Transverse colon (tissue), 4 donors: ENCODE results near the gene RAB6B. TPM values are rescaled to one million over a fixed set of nuclear protein-coding genes. Genes with fewer than 3 reads are reported as not detected.
"Not testable (repeated sequence)": the region's sequence is repeated elsewhere in the genome, so short reads cannot be mapped to it uniquely, and the experiment has no call there.

Experiments used
- DNase-seq: peaks from one replicate; pipeline ENCODE4 v3.0.0-alpha.2; 2019
- H3K27ac ChIP-seq, 4 donors: fragments of 200-600 bp; sonication (generic); 2 replicates each; pipeline ENCODE4 v1.5.1; 2016 to 2018; ENCODE audit warnings: inconsistent platforms in 4 of 4
- H3K27me3 ChIP-seq: fragments of 200-600 bp; sonication (generic); 2 replicates; pipeline ENCODE4 v1.5.1; 2017; ENCODE audit warnings: inconsistent platforms
- H3K36me3 ChIP-seq, 4 donors: fragments of 200-600 bp; sonication (generic); 2 replicates each; pipeline ENCODE4 v1.5.1; 2017 to 2019; ENCODE audit warnings: inconsistent platforms in 4 of 4
- H3K4me1 ChIP-seq, 4 donors: fragments of 200-600 bp; sonication (generic); 2 replicates each; pipeline ENCODE4 v1.5.1; 2017 to 2020; ENCODE audit warnings: inconsistent platforms in 4 of 4
- H3K4me3 ChIP-seq, 4 donors: fragments of 200-600 bp; sonication (generic); 1 replicate in 1 of 4; 2 replicates in 3 of 4; pipeline versions ENCODE4 v1.5.1 to v1.6.1; 2017 to 2019; ENCODE audit warnings: inconsistent platforms in 4 of 4
- H3K9me3 ChIP-seq, 2 donors: fragments of 200-600 bp; sonication (generic); 2 replicates each; pipeline ENCODE4 v1.5.1; 2017 to 2019; ENCODE audit warnings: inconsistent platforms in 2 of 2
- EP300 ChIP-seq: sonication (generic); formaldehyde crosslinking; IDR thresholded peaks from one replicate; pipeline ENCODE4 v1.6.1; 2017; ENCODE audit warnings: antibody characterized with exemption, low read depth
- POLR2A ChIP-seq: fragments of 450-650 bp; IDR thresholded peaks from one replicate; pipeline ENCODE4 v1.6.1; 2016; ENCODE audit warnings: antibody characterized with exemption, mild to moderate bottlenecking, moderate library complexity
- POLR2AphosphoS5 ChIP-seq, 3 donors: sonication (generic); formaldehyde crosslinking; IDR thresholded peaks; one replicate each; pipeline ENCODE4 v1.6.1; 2016; ENCODE audit warnings: antibody characterized with exemption in 3 of 3
- WGBS, 2 donors: methylation state at CpG; one replicate each; pipeline ENCODE4 v1.1.5; 2018; ENCODE audit warnings: low coverage in 1 of 2; 5-methylcytosine and 5-hydroxymethylcytosine counted together
- in situ Hi-C, 4 donors: fragments of 200-750 bp; cut with MboI; loops; one replicate each; pipeline versions ENCODE4 v1.15.0 to v1.15.1; 2017; ENCODE audit warnings: low sequenced_read_pairs in 3 of 4, low pct_ligation_motif_present in 1 of 4, low pct_unique_long_range_greater_than_20kb in 1 of 4
- intact Hi-C: fragments of 100-400 bp; cut with DNase I; formaldehyde crosslinking; loops from one replicate; pipeline ENCODE4 v1.15.1; 2023; ENCODE audit warnings: low total_unique reads
- total RNA-seq, 4 donors: library from RNA; depleted of rRNA; stranded (reverse); fragments of >200 nt; gene quantifications; one replicate each; pipeline ENCODE4 v1.1.0, GENCODE V29; 2016
- TF ChIP-seq, protein P1 (sequence below), 5 experiments: fragments of 200-600 bp in 3 of 5; fragments of 450-650 bp in 2 of 5; sonication (generic) in 3 of 5; IDR thresholded peaks; 1 replicate in 2 of 5; 2 replicates in 3 of 5; pipeline ENCODE4 v1.5.1; 2016 to 2017; ENCODE audit warnings: antibody characterized with exemption in 5 of 5, inconsistent platforms in 3 of 5, mild to moderate bottlenecking in 2 of 5, moderate library complexity in 1 of 5

The RAB6B gene
- total RNA-seq, 4 donors from 2014 or later, result 1.2 to 4.8 (median 2.2) TPM

DNA sequence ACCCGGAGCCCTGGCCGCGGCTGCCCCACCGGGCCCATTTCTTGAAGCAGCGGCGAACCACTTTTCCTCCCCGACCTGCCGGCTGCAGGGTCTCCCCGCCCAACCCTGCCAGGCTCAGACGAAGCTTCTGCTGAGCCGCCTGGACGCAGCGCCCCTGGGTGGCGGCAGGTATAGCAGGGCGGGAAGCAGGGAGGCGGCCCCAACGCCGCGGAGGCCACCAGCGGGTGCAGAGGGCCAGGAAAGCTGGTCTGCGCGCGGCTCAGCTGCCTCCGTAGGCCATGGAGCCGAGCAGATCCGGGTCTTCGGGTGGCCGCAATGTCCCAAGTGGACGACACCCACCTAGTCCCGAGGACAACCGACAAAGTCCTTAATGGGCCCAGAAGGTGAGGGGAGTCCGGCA is 111.9 kb downstream of the RAB6B start:
- WGBS, 2 donors, result 81% methylated on average over 31 of the region's 32 CpGs; no CpG with 5 or more reads in 1 of the 2 donors
- in situ Hi-C loops, result no loop called here

DNA sequence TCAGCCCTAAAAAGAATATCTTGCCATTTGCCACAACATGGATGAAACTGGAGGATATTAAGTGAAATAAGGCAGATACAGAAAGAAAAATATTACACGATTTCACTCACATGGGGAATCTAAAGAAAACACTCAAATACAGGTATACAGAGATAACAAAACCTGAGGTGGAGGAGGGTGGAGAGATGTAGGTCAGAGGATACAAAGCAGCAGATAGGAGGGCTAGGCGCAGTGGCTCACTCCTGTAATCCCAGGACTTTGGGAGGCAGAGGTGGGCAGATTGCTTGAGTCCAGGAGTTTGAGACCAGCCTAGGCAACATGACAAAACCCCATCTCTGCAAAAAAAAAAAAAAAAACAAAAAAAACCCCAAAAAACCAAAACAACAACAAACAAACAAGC is 113.2 kb downstream of the RAB6B start:
- H3K36me3 ChIP-seq, result no peaks in the 10 kb centered on the region
- TF ChIP-seq, protein P1, sequence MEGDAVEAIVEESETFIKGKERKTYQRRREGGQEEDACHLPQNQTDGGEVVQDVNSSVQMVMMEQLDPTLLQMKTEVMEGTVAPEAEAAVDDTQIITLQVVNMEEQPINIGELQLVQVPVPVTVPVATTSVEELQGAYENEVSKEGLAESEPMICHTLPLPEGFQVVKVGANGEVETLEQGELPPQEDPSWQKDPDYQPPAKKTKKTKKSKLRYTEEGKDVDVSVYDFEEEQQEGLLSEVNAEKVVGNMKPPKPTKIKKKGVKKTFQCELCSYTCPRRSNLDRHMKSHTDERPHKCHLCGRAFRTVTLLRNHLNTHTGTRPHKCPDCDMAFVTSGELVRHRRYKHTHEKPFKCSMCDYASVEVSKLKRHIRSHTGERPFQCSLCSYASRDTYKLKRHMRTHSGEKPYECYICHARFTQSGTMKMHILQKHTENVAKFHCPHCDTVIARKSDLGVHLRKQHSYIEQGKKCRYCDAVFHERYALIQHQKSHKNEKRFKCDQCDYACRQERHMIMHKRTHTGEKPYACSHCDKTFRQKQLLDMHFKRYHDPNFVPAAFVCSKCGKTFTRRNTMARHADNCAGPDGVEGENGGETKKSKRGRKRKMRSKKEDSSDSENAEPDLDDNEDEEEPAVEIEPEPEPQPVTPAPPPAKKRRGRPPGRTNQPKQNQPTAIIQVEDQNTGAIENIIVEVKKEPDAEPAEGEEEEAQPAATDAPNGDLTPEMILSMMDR (IDR thresholded peaks at IDR 0.05), result no peak
- TF ChIP-seq POLR2AphosphoS5 (IDR thresholded peaks at IDR 0.05), result no peak
- TF ChIP-seq POLR2A, result no peak
- no peak for TF ChIP-seq EP300
- in situ Hi-C loops (no loop called here), intact Hi-C loops (no loop called here)
- no peak overlapping the region for H3K27ac ChIP-seq
- no peak overlapping the region for H3K4me3 ChIP-seq
- no peaks in the 10 kb centered on the region for H3K27me3 ChIP-seq
- WGBS, 2 donors, result 66 to 91% methylated on average over 2 of the region's 2 CpGs
- no peaks in the 10 kb centered on the region for H3K9me3 ChIP-seq
- no peak for DNase-seq
- H3K4me1 ChIP-seq, result no peaks in the 10 kb centered on the region

More for the DNA sequence above, 111.9 kb downstream of the RAB6B start:
- H3K9me3 ChIP-seq, result no peaks in the 10 kb centered on the region
- H3K4me1 ChIP-seq, result no peaks in the 10 kb centered on the region
- no peak for DNase-seq
- H3K4me3 ChIP-seq, result no peak overlapping the region
- intact Hi-C loops, result no loop called here
- TF ChIP-seq, protein P1 (IDR thresholded peaks at IDR 0.05), result no peak
- TF ChIP-seq POLR2A, result no peak
- TF ChIP-seq POLR2AphosphoS5 (IDR thresholded peaks at IDR 0.05), result no peak
- TF ChIP-seq EP300, result no peak
- H3K36me3 ChIP-seq, result no peaks in the 10 kb centered on the region
- H3K27ac ChIP-seq, result no peak overlapping the region
- no peaks in the 10 kb centered on the region for H3K27me3 ChIP-seq

DNA sequence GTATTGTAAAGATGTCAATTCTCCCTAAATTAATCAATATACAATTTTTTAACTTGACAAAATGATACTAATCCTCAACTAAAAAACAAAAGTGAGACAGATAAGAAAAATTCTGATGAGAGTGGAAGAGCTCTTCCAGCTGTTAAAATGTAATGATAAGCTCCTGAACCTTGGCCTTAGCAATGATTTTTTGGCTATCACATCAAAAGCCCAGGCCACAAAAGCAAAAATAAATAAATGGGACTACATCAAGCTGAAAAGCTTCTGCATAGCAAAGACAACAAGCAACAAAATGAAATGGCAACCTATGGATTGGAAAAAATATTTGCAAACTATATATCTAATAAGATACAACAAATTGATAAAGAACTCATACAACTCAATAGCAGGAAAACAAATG is 114.1 kb downstream of the RAB6B start:
- DNase-seq, result no peak
- H3K27me3 ChIP-seq, result no peaks in the 10 kb centered on the region
- no peak overlapping the region for H3K27ac ChIP-seq
- H3K4me3 ChIP-seq, result no peak overlapping the region
- intact Hi-C loops, result no loop called here
- TF ChIP-seq POLR2A, result no peak
- TF ChIP-seq EP300, result no peak
- TF ChIP-seq, protein P1 (IDR thresholded peaks at IDR 0.05), result no peak
- no peaks in the 10 kb centered on the region for H3K36me3 ChIP-seq
- in situ Hi-C loops, result no loop called here
- no peaks in the 10 kb centered on the region for H3K4me1 ChIP-seq
- no peaks in the 10 kb centered on the region for H3K9me3 ChIP-seq

DNA sequence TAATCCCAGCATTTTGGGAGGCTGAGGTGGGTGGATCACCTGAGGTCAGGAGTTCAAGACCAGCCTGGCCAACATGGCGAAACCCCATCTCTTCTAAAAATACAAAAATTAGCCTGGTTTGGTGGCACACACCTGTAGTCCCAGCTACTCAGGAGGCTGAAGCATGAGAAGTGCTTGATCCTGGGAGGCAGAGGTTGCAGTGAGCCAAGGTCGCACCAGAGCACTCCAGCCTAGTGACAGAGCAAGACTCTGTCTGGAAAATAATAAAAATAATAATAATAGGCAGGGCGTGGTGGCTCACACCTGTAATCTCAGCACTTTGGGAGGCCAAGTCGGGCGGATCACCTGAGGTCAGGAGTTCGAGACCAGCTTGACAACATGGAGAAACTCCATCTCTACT is 114.9 kb downstream of the RAB6B start:
- WGBS, 2 donors, result 87 to 88% methylated on average over 4 to 6 of the region's 6 CpGs

DNA sequence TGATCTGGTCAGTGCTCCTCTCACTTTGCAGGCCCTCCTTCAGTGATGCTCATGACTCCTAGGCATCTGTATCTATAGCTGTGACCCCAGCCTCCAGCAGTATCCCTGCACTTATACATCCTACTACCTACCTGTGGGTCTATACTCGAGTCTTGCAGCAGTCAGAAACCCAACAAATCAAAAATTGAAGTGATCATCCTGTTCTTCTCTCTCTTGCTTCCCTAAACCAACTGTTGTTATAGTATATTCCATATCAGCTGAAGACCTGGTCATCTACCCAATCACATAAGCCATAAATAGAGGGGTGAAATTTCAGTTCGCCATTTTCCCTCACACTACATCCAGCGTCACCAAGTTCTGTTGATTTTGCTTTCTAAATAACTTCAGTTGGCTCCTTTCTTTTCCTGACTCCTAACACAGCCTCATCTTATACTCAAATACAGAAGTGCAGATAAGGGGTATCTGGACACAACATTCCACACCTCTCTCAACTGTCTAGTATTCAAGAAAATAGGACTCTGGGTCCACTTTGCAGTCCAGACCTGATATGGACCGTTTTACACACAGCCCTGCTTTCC is 116.0 kb downstream of the RAB6B start:
- TF ChIP-seq POLR2A (no peak), EP300 (no peak), POLR2AphosphoS5 (IDR thresholded peaks at IDR 0.05) (no peak)
- TF ChIP-seq, protein P1 (IDR thresholded peaks at IDR 0.05), result no peak
- H3K9me3 ChIP-seq, result no peaks in the 10 kb centered on the region
- no peaks in the 10 kb centered on the region for H3K36me3 ChIP-seq
- H3K27ac ChIP-seq, result no peak overlapping the region
- no peak for DNase-seq
- intact Hi-C loops, result no loop called here
- no peak overlapping the region for H3K4me3 ChIP-seq
- H3K4me1 ChIP-seq, result no peaks in the 10 kb centered on the region
- in situ Hi-C loops, result no loop called here
- WGBS, 2 donors, result 54 to 67% methylated on average over 3 to 4 of the region's 4 CpGs
- H3K27me3 ChIP-seq, result no peaks in the 10 kb centered on the region

More for the DNA sequence above, 114.9 kb downstream of the RAB6B start:
- H3K36me3 ChIP-seq, H3K9me3 ChIP-seq, DNase-seq, intact Hi-C loops, H3K27ac ChIP-seq, H3K4me3 ChIP-seq, H3K27me3 ChIP-seq, H3K4me1 ChIP-seq, in situ Hi-C loops: not testable (repeated sequence)
